ENCODE data around the gene OR51V1. TPM values are rescaled to one million over a fixed set of nuclear protein-coding genes. Genes with fewer than 3 reads are reported as not detected.

The OR51V1 gene
- total RNA-seq, 1 donor from 2014 or later = not detected

GRCh38 chr11:5243816-5244180 lies 43.3 kb upstream of the OR51V1 start:
- H3K27ac ChIP-seq (replicated peaks) = no peak overlapping the region
- DNase-seq = no peak
- H3K27me3 ChIP-seq (ENCODE audit: low read depth) = peaks cover 15% of the 10 kb centered on the region
- intact Hi-C loops (cut with micrococcal nuclease) = no loop called here
- no peak for TF ChIP-seq CTCF (IDR thresholded peaks at IDR 0.05; ENCODE audit: borderline replicate concordance)
- no peaks in the 10 kb centered on the region for H3K9me3 ChIP-seq (replicated peaks)
- no peaks in the 10 kb centered on the region for H3K36me3 ChIP-seq
- no peak overlapping the region for H3K4me3 ChIP-seq
- no peaks in the 10 kb centered on the region for H3K4me1 ChIP-seq

DNA sequence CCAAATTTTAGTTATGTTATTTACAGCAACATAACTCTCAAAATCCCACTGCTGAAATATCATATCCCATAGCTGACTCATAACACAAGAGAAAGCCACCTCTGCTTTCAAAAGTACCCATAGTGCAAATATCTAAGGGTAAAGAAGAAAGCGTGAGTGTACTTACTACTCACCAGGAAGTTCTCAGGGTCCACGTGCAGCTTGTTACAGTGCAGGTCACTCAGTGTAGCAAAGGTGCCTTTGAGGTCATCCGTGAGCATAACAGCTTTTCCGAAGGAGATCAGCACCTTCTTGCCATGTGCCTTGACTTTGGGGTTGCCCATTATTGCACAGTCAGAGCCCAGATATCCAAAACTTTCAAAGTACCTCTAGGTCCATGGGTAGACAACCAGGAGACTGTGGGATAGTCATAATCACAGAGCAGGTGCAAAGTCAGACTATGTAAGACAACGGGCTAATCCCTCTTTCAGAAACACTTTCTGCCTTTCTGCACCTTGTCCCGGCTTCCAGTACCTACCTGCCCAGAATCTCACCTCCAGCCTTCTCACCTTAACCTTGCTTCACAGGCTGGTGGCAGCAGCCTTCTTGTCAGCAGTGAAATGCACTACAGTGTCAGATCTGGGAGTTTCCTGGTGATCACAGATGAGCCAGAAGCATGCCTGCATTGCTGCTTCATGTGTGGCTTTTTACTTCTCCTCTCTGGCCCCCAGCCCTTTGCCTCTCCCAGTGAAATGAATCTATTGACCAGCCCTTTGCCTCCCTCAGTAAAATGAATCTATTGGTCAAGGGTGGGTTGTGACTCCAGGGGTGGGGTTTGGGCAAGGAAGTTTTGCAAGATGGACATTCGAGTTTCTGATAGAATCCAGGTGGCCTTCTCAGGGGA lies 42.7 kb upstream of the OR51V1 start:
- no peak for DNase-seq
- Histone ChIP-seq H3K27ac (replicated peaks) (no peak overlapping the region), H3K4me1 (no peaks in the 10 kb centered on the region), H3K36me3 (no peaks in the 10 kb centered on the region), H3K4me3 (no peak overlapping the region), H3K9me3 (replicated peaks) (no peaks in the 10 kb centered on the region), H3K27me3 (ENCODE audit: low read depth) (peaks cover 15% of the 10 kb centered on the region)
- TF ChIP-seq CTCF (IDR thresholded peaks at IDR 0.05; ENCODE audit: borderline replicate concordance) = no peak
- intact Hi-C loops (cut with micrococcal nuclease) = no loop called here

DNA sequence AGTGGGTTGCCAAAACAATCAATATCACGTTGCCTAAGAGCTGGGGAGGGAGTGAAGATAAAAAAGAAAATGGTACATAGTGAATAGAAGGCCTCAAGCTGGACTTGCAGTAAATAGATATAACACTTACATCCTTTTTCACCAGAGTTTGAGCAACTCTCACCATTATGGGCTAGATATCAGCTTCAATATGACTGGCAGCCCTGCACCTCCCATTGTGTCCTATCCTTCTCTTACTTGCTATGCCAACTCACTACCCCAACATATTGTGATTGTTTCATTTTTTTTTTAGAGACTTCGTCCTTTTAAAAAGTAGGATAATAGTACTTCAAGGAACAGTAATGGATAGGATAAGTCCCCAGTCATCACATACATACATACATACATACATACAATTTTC lies 41.7 kb upstream of the OR51V1 start:
- Histone ChIP-seq H3K27ac (replicated peaks) (no peak overlapping the region), H3K4me3 (no peak overlapping the region), H3K9me3 (replicated peaks) (no peaks in the 10 kb centered on the region), H3K36me3 (no peaks in the 10 kb centered on the region), H3K27me3 (ENCODE audit: low read depth) (peaks cover 15% of the 10 kb centered on the region), H3K4me1 (no peaks in the 10 kb centered on the region)
- no peak for DNase-seq
- no peak for TF ChIP-seq CTCF (IDR thresholded peaks at IDR 0.05; ENCODE audit: borderline replicate concordance)
- intact Hi-C loops (cut with micrococcal nuclease) = no loop called here

DNA sequence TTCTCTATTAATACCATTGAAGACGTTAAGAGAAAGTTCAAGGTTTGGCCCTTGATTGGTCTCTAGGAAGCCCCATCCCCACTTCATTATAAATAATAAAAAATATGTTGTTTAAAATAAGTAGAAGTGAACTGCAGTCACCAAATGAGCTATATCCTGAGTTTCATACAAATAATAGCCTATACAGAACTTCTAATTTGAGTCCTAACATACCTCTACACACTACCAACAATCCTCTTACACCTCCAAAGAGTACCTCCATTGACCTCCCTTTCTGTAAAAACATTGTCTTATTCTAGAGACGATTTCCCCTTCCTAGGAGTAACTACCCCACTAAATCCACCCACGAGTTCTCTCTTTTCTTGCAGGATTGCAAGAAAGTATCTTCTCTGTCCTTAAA lies 41.0 kb upstream of the OR51V1 start:
- no peaks in the 10 kb centered on the region for H3K9me3 ChIP-seq (replicated peaks)
- H3K4me1 ChIP-seq = no peaks in the 10 kb centered on the region
- H3K4me3 ChIP-seq = no peak overlapping the region
- intact Hi-C loops (cut with micrococcal nuclease) = no loop called here
- H3K27me3 ChIP-seq (ENCODE audit: low read depth) = peaks cover 15% of the 10 kb centered on the region
- H3K36me3 ChIP-seq = no peaks in the 10 kb centered on the region
- TF ChIP-seq CTCF (IDR thresholded peaks at IDR 0.05; ENCODE audit: borderline replicate concordance) = no peak
- no peak overlapping the region for H3K27ac ChIP-seq (replicated peaks)
- DNase-seq = no peak

DNA sequence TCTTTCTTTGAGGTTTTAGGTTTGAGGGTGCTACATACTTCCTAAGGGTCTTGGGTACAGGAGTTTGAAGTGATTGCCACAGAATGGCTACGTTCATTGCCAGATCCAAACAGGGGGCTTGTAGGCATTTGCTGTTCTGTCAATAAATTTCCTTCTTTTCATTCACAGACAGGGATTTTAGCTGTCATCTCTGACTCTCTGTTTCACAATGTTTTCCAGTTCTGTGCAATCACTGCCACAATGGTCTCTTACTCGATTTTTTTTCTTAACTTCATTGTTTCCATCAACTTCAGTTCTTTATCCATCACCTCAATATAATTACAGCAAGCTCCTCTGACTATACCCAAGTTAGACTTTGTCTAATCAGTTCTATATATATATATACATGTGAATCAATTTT lies 40.0 kb upstream of the OR51V1 start:
- H3K27me3 ChIP-seq (ENCODE audit: low read depth) = peaks cover 15% of the 10 kb centered on the region
- intact Hi-C loops (cut with micrococcal nuclease) = no loop called here

More for the DNA sequence above, 40.0 kb upstream of the OR51V1 start:
- Histone ChIP-seq H3K4me3 (no peak overlapping the region), H3K36me3 (no peaks in the 10 kb centered on the region), H3K4me1 (no peaks in the 10 kb centered on the region), H3K27ac (replicated peaks) (no peak overlapping the region), H3K9me3 (replicated peaks) (no peaks in the 10 kb centered on the region)
- no peak for TF ChIP-seq CTCF (IDR thresholded peaks at IDR 0.05; ENCODE audit: borderline replicate concordance)
- DNase-seq = no peak

Measured in left ventricle myocardium inferior (tissue), 1 donor.